Esophagus muscularis mucosa (tissue), 4 donors: ENCODE data around the gene BUB1B.

Experiments
- EP300 ChIP-seq: sonication (generic); formaldehyde crosslinking; IDR thresholded peaks from one replicate; pipeline ENCODE4 v1.6.1; 2017; ENCODE audit warnings: antibody characterized with exemption
- POLR2A ChIP-seq: fragments of 450-650 bp; IDR thresholded peaks from one replicate; pipeline ENCODE4 v1.6.1; 2017; ENCODE audit warnings: antibody characterized with exemption, moderate library complexity, mild to moderate bottlenecking, low read depth
- POLR2AphosphoS5 ChIP-seq, 2 donors: sonication (generic); formaldehyde crosslinking; IDR thresholded peaks; one replicate each; pipeline ENCODE4 v1.6.1; 2017; ENCODE audit warnings: antibody characterized with exemption in 2 of 2
- TF ChIP-seq, protein P1 (sequence below), 3 experiments: fragments of 200-600 bp in 2 of 3; fragments of 450-650 bp in 1 of 3; sonication (generic) in 2 of 3; IDR thresholded peaks; one replicate each; pipeline ENCODE4 v1.5.1; 2017 to 2019; ENCODE audit warnings: antibody characterized with exemption in 3 of 3, mild to moderate bottlenecking in 2 of 3, moderate library complexity in 1 of 3

DNA sequence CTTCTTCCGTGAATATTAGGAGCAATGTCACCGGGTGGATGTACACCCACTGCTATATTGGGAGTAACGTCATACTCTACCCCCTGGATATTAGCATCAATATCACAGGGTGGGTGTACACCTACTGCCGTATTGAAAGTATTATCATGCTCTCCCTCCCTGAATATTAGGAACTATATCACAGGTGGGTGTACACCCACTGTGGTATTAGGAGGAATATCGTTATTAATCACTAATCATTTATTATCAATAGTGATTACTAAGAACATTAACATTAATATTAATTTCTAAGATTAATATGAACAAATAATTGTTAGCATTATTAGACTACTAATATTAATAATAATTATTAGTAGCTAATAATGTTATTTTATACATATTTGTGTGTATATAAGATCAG, 30.8 kb upstream of the BUB1B start:
- TF ChIP-seq EP300 (no peak), POLR2A (no peak), POLR2AphosphoS5 (IDR thresholded peaks at IDR 0.05) (no peak)
- TF ChIP-seq, protein P1, sequence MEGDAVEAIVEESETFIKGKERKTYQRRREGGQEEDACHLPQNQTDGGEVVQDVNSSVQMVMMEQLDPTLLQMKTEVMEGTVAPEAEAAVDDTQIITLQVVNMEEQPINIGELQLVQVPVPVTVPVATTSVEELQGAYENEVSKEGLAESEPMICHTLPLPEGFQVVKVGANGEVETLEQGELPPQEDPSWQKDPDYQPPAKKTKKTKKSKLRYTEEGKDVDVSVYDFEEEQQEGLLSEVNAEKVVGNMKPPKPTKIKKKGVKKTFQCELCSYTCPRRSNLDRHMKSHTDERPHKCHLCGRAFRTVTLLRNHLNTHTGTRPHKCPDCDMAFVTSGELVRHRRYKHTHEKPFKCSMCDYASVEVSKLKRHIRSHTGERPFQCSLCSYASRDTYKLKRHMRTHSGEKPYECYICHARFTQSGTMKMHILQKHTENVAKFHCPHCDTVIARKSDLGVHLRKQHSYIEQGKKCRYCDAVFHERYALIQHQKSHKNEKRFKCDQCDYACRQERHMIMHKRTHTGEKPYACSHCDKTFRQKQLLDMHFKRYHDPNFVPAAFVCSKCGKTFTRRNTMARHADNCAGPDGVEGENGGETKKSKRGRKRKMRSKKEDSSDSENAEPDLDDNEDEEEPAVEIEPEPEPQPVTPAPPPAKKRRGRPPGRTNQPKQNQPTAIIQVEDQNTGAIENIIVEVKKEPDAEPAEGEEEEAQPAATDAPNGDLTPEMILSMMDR (IDR thresholded peaks at IDR 0.05): no peak
